ENCODE results near the gene TEX101. TPM values are rescaled to one million over a fixed set of nuclear protein-coding genes. Genes with fewer than 3 reads are reported as not detected.
A peak's percentile ranks its signal among the peaks of the same experiment; 100 is the strongest.

The TEX101 gene
- total RNA-seq, 2 donors from 2014 or later: 0.17 TPM; not detected in 1

- H3K4me1 ChIP-seq: peaks cover 4% of the 10 kb centered on the region
- H3K9ac ChIP-seq (ENCODE audit: low read depth in 2 of 2, low read length in 2 of 2): peak overlapping the region; percentile 40 to 45
- DNase-seq: no peak
- no peak for TF ChIP-seq CTCF (IDR thresholded peaks at IDR 0.05)
- peak overlapping the region; percentile 54 for H3K4me3 ChIP-seq
- H3K27me3 ChIP-seq: no peaks in the 10 kb centered on the region
- intact Hi-C loops (cut with DNase I): no loop called here
- no peaks in the 10 kb centered on the region for H3K36me3 ChIP-seq
- no peaks in the 10 kb centered on the region for H3K9me3 ChIP-seq
- no peak overlapping the region for H3K27ac ChIP-seq
Observed at GRCh38 chr19:43462785-43463380, 48.2 kb downstream of the TEX101 start.

- TF ChIP-seq CTCF (IDR thresholded peaks at IDR 0.05): no peak
- Histone ChIP-seq H3K4me3 (peak overlapping the region; percentile 54), H3K4me1 (peaks cover 4% of the 10 kb centered on the region), H3K9ac (ENCODE audit: low read depth in 2 of 2, low read length in 2 of 2) (peak overlapping the region in 1 of 2 donors; percentile 63), H3K27ac (peak overlapping the region; percentile 75), H3K36me3 (no peaks in the 10 kb centered on the region), H3K27me3 (no peaks in the 10 kb centered on the region), H3K9me3 (no peaks in the 10 kb centered on the region)
- intact Hi-C loops (cut with DNase I): no loop called here
- DNase-seq: peak; percentile 100
Observed at GRCh38 chr19:43463381-43464133, 48.9 kb downstream of the TEX101 start.

GRCh38 chr19:43464134-43464775 is 49.6 kb downstream of the TEX101 start:
- Histone ChIP-seq H3K27ac (peak overlapping the region; percentile 75), H3K4me1 (peaks cover 4% of the 10 kb centered on the region), H3K9ac (ENCODE audit: low read depth in 2 of 2, low read length in 2 of 2) (peak overlapping the region; percentile 27 to 63), H3K9me3 (no peaks in the 10 kb centered on the region), H3K36me3 (no peaks in the 10 kb centered on the region), H3K27me3 (no peaks in the 10 kb centered on the region), H3K4me3 (peak overlapping the region; percentile 54)
- intact Hi-C loops (cut with DNase I): no loop called here
- no peak for TF ChIP-seq CTCF (IDR thresholded peaks at IDR 0.05)
- peak; percentile 84 for DNase-seq

- peak; percentile 53 for DNase-seq
- Histone ChIP-seq H3K9ac (ENCODE audit: low read depth in 2 of 2, low read length in 2 of 2) (peak within 1 kb of the TSS; percentile 27 to 63), H3K27ac (no peak within 1 kb of the TSS), H3K4me3 (peak within 1 kb of the TSS; percentile 54), H3K27me3 (no peaks in the 10 kb centered on the region), H3K9me3 (no peaks in the 10 kb centered on the region), H3K4me1 (peaks cover 4% of the 10 kb centered on the region), H3K36me3 (no peaks in the 10 kb centered on the region)
- intact Hi-C loops (cut with DNase I): no loop called here
- TF ChIP-seq CTCF (IDR thresholded peaks at IDR 0.05): no peak
Observed at GRCh38 chr19:43465468-43466120, 50.9 kb downstream of the TEX101 start, which contains the start of gene LYPD3. LYPD3 (minus strand) TSS chr19:43465608; CDS start chr19:43465571, 37 bp downstream.

- no peak for DNase-seq
- TF ChIP-seq CTCF (IDR thresholded peaks at IDR 0.05): no peak
- Histone ChIP-seq H3K9me3 (no peaks in the 10 kb centered on the region), H3K27me3 (no peaks in the 10 kb centered on the region), H3K4me1 (peaks cover 4% of the 10 kb centered on the region), H3K4me3 (no peak overlapping the region), H3K27ac (no peak overlapping the region), H3K9ac (ENCODE audit: low read depth in 2 of 2, low read length in 2 of 2) (no peak overlapping the region), H3K36me3 (no peaks in the 10 kb centered on the region)
- intact Hi-C loops (cut with DNase I): no loop called here
Observed at GRCh38 chr19:43466793-43467192, 52.1 kb downstream of the TEX101 start.
